Endometrium (tissue), 2 donors: Measurements from ENCODE around the gene ARR3.
"Not testable (repeated sequence)": the region's sequence is repeated elsewhere in the genome, so short reads cannot be mapped to it uniquely, and the experiment has no call there.

Experiments used
- FAIRE-seq: peaks from 2 replicates; lab custom pipeline; 2012; peaks lifted over from hg19 to GRCh38; lab: Jason Lieb, UNC
- donor health status: control.
- donor health status: control.

ARR3 gene

DNA sequence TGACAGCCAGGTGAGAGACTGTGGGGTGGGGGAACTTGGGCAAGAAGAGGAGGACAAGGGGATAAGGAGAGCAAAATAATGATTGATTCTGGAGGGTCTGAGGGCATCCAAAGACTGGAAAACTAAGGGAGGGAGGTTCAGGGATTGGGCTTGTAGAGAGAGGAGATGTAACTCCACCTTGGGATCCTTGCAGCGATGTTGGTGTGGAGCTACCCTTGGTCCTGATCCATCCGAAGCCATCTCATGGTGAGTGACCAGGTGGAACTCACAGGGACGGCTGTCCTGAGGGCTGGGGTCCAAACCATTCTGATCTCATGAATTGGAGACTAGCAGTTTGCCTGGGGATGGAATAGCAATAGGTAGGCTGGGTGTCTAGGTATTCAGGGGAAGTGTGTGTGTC lies 12.4 kb downstream of the ARR3 start:
- no peak for FAIRE-seq

DNA sequence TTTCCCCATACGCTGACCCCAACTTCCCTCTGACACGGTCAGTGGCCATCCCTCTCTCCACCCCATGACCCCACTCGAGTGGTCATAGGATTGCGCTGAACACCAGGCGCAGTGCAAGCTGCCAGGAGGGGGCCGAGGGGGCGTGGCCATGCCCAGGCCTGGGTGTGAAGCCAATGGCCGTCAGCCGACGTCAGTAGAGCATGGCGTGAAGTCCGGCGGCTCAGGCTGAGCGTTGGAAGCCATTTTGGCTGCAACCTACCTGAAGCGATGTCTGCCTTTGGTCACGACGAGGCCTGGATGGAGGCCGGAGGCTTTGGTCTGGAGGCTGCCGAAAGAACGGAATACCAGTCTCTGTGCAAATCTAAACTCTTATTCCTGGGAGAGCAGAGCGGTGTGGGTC lies 13.8 kb downstream of the ARR3 start, which contains the start of gene RAB41:
RAB41 (plus strand) TSS at position 222 of the 400 bp plus-strand sequence; CDS start at position 268, 46 bp downstream.
- no peak for FAIRE-seq

DNA sequence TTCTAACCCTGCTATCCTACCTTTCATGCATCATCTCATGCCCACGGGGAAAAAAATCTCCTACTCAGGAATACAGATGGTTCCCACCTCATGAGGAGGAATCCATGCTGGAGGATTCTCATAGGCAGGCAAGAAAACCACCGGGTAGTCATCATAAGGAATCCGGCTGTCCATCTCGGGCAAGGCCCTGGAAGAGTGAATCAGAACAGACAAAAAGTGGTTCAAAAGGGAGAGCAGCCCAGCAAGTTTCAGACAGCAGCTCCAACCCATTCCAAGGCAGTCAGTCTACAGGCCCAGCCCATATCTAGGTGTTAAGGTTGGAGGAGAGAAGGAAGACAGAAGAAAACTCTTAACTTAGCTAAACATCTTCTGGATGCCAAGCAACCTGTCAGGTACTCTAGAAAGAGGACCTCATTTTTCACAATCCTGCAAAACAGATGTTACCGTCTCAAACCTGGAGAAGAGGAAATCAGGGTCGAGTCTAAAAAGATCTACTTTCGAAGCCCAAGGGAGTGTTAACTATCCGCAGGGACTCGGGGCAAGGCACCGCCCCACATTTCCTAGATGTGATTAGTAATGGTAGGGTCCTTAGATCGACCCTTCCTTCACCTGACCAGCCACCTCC lies 21.1 kb downstream of the ARR3 start:
- no peak for FAIRE-seq

DNA sequence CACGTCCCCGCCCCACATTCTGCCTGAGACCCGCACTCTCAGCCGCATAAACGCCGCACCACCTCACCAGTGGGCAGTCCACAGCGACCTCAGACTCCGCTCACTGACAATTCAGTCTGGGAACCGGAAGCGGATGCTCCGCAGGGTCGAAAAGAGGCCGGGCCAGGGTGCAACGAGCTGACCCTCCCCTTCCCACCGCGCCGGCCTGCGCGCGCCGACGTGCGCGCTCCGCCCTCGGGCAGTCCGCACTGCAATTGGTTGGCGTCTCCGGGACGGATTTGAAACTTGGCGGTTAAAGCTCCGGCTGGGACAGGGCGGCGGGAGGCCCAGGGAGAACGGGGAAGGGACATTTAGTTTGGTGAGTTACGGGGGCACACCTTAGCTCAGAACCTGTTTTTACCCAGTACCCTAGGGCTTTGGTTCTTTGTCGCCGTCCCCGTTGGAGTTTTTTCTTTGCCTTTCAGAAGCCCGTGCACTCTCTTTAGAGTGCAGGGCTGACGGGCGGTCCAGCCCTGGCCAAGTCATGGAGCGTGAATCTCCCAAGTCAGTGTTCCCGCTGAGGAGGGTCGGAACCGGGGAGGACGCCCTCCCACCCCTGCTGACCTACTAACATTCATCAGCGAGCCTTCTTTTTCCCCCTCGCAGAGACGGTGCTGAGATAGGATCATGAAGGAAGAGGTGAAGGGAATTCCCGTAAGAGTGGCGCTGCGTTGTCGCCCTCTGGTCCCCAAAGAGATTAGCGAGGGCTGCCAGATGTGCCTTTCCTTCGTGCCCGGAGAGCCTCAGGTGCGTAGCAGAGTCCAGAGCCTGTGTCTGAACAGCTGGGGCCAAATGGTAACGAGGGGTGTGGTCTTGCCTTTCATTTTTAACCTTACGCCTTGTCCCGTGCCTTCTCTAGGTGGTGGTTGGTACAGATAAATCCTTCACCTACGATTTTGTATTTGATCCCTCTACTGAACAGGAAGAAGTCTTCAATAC lies 21.9 kb downstream of the ARR3 start, which contains the start of the genes KIF4A and PDZD11:
KIF4A (plus strand) TSS at position 312 of the 978 bp plus-strand sequence; CDS start at position 667, 355 bp downstream.
PDZD11 (minus strand) TSS at position 135 of the 978 bp plus-strand sequence. CDS start 586 bp downstream, outside the sequence.
- no peak for FAIRE-seq

DNA sequence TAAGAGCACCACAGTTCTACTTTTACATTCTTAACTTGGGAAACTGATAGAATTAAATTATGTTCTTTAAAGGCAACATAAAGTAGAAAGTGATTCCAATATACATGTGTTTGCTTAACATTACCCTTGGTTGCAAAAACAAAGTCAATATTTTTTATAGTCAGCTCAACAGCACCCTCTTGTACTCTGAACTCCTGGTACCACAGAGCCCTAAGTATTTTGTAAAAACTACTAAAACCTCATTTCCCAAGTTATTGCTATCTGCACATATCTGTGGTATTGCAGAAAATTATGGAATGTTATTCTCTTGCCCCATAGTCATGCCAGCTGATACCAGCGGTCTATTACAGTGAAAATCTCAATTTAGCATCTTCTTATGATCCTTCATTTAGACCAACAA lies 24.7 kb downstream of the ARR3 start:
- no peak for FAIRE-seq

DNA sequence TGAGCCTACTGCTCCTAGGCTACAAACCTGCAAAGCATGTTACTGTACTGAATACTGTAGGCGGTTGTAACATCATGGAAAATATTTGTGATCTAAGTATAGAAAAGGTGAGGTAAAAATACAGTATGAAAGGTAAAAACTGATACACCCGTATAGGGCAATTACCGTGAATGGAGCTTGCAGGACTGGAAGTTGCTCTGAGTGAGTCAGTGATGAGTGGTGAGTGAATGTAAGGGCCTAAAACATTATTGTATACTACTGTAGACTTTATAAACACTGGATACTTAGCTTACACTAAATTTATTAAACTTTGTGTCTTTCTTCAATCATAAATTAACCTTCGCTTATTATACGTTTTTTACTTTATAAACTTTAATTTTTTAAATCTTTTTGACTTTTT lies 25.5 kb downstream of the ARR3 start:
- no peak for FAIRE-seq

- FAIRE-seq: no peak
Measured at GRCh38 chrX:70301716-70302115, 33.6 kb downstream of the ARR3 start.

DNA sequence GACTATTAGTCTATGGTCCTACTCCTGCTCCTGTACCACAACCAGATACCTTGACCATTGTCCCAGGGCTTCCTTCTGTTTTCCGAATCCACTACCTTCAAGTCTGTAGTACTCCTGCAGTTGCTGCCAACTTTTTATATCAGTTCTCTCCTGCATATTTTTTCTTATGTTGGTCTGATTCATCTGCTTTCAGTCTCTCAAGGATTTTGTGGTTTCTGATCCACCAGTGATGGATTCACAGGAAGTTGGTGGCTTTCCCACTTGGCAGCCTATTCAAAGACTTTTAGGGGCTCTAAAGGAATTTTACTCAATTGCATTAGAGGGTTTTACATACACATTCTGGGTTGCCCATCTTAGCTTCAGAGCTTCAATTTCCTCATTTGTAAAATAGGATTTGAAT lies 45.4 kb downstream of the ARR3 start:
- no peak for FAIRE-seq

DNA sequence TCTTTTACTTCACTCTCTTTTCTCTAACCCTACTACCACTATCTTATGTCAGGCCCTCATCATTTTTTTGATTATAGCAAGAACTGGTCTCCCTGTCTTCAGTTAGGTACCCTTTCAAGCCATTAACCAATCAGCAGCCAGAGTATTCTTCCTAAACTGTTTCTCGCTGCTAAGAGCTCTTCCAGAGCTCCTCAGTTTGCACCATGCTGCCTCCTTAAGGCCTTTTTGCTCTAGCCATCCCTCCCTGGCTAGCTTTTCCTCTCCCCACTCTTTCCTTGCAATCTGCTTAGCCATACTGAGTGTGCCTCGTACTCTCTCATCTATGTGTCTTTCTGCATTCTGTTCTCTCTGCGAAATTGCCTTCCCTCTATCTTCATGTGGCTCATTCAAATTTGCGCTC lies 54.6 kb downstream of the ARR3 start:
- FAIRE-seq: no peak

DNA sequence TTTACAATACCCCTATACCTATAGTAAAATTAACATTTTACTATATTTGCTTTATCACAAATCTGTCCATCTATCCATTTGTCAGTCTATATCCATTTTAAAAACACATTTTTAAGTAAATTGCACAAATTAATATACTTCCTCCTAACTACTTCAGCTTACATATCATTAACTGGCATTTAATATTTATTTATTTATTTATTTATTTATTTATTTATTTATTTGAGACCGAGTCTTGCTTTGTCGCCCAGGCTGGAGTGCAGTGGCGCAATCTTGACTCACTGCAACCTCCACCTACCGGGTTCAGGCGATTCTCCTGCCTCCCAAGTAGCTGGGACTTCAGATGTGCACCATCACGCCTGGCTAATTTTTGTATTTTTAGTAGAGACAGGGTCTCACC lies 55.5 kb downstream of the ARR3 start:
- FAIRE-seq: not testable (repeated sequence)

- FAIRE-seq: no peak
Measured at GRCh38 chrX:70324326-70324725, 56.2 kb downstream of the ARR3 start.

DNA sequence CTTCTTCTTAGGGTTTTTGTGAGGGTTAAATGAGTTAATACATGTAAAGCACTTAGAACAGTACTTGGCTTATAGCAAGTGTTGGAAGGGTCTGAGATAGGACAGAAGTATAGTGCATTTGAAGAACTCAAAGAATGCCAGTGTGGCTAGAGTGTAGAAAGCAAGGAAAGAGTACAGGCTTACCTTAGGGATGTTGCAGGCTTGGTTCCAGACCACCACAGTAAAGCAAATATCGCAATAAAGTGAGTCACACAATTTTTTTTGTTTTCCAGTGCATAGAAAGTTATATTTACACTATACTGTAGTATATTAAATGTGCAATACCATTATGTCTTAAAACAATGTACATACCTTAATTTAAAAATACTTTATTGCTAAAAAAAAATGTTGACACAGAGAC lies 63.0 kb downstream of the ARR3 start:
- FAIRE-seq: no peak
